Lung microvascular endothelial cell (primary cell): Measurements from ENCODE around the gene SELENOO. TPM values are rescaled to one million over a fixed set of nuclear protein-coding genes. Genes with fewer than 3 reads are reported as not detected.
A peak's percentile ranks its signal among the peaks of the same experiment; 100 is the strongest.
"Not testable (repeated sequence)": the region's sequence is repeated elsewhere in the genome, so short reads cannot be mapped to it uniquely, and the experiment has no call there.

Source experiments
- DNase-seq, 2 donors: peaks; one replicate each; pipeline versions ENCODE4 v3.0.0 to v3.0.0-alpha.2; 2010; ENCODE audit warnings: low read depth in 2 of 2
- total RNA-seq: library from RNA; depleted of rRNA; stranded (reverse); fragments of >200 nt; gene quantifications from 2 replicates; pipeline ENCODE4 v1.2.1, GENCODE V29; 2014

The SELENOO gene
- total RNA-seq, 1 donor from 2014 or later = 14.1 TPM

- no peak for DNase-seq
Observed at GRCh38 chr22:50198624-50199017, 2.2 kb upstream of the SELENOO start.

DNA sequence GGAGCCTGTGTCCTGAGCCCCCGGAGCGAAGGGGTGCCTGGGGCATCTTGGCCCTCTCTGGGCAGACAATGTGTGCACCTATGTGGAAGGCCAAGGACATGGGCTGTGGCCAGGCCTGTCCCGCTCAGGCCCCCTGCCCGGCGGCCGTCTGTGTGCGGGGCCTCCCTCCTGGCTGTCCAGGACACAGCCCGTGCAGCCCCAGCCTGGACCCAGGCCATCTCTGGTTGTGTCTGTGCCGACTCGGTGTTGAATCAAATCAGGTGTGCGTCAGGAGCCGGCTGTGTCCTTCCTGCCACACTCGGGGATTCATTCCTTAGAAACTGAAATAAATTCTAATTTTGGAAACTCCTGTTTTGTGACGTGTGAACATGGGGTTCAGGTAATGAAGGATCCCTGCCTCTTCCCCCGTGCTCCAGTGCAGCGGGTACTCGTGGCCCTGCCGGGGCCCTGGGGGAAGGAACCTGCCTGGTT lies 1.5 kb upstream of the SELENOO start:
- no peak for DNase-seq

GRCh38 chr22:50199829-50200460 lies 866 bp upstream of the SELENOO start:
- peak in 1 of 2 donors; percentile 27 for DNase-seq

DNA sequence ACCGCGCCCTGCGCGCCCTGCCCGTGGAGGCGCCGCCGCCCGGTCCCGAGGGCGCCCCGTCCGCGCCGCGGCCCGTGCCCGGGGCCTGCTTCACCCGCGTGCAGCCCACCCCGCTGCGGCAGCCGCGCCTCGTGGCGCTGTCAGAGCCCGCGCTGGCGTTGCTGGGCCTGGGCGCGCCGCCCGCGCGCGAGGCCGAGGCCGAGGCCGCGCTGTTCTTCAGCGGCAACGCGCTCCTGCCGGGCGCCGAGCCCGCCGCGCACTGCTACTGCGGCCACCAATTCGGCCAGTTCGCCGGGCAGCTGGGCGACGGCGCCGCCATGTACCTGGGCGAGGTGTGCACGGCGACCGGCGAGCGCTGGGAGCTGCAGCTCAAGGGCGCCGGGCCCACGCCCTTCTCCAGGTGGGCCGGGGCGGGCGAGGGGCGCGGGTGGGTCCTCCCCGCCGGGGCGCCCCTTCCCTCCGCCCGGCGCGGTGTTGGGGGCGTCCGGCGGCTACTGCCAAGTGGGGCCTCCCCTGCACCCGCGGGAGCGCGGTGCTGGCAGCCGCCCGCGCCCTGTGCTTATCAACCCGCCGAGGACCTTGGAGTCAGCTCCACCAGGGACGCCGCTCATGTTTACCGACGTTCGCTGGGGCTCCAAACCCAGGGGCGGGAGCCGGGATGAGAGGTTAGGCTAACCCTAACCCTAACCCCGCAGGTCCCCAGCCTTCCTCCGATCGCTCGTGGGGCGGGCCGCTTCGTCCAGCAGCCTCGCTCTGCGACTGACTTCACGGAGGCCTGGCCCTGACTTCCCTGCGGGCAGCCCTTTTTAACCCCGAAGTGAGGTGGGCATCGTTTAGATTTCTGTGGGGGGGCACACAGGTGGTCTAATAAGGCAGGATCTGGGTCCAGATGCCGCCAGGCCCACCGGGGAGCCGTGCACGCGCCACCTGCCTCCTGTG lies 649 bp downstream of the SELENOO start:
- peak; percentile 25 to 48 for DNase-seq

- no peak for DNase-seq
Observed at GRCh38 chr22:50202130-50202666, 1.4 kb downstream of the SELENOO start.

DNA sequence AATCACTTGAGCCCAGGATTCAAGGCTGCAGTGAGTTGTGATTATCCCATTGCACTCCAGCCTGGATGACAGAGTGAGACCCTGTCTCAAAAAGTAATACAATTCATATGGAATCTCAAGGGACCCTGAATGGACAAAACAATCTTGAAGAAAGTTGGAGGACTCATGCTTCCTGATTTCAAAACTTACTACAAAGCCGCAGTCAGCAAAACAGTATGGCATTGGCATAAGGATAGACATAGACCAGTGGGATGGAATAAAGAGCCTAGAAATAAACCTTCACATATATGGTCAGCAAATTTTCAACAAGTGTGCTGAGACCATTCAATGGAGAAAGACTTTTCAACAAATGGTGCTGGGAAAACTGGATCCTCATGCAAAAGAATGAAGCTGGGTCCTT lies 2.5 kb downstream of the SELENOO start:
- DNase-seq = no peak

- DNase-seq = no peak
Observed at GRCh38 chr22:50204571-50204970, 3.8 kb downstream of the SELENOO start.

GRCh38 chr22:50204998-50205397 lies 4.2 kb downstream of the SELENOO start:
- DNase-seq = not testable (repeated sequence)

DNA sequence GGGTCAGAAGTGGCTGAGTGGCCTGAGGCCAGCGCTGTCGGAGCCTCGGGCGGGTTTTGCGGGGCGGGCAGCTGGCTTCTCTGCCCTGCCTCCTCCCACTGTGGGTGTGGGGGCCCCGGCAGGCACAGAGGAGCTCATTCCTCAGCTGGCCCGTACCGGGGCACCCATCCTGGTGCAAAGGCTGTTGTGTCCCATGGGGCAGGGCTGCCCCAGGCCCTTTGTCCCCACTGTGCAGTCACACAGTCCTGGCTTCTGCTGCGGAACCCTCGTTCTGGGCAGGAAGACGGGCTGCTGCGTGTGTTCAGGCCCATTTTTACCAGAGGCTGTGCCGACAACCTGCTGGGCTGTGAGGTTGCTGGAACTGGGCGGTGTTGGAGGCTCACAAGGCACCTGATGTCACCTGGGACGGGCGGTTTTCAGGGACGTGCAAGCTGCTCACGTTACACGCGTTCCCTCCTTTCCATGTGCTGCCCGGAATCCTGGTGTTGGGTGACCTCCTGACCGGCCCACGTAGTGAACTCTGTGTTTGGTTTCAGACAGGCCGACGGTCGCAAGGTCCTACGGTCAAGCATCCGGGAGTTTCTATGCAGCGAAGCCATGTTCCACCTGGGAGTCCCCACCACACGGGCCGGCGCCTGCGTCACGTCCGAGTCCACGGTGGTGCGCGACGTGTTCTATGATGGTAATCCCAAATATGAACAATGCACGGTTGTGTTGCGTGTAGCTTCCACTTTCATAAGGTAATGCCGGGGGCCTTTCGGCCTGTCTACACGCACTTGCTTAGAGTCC lies 5.2 kb downstream of the SELENOO start:
- DNase-seq = no peak

DNA sequence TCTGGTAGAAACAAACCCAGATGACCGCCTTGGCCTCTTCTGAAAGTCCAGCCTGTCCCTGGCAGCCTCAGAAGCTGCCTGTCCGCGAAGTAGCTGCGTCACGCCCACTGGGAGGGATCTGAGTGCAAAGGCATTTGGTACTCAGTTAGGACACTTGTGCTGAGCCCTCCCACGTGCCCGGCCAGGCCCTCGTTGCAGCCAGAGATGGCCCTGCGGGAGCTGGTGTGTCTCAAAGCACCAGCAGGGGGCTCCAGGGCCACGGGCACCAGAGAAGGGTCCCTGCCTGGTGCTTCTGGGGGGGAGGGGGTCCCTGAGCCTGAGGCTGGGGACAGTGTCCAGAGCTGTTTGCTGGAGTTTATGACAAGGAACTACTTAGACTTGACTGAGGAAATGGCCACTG lies 5.8 kb downstream of the SELENOO start:
- DNase-seq = peak; percentile 29 to 55

- peak; percentile 57 to 84 for DNase-seq
Observed at GRCh38 chr22:50207383-50208140, 6.8 kb downstream of the SELENOO start.

GRCh38 chr22:50208430-50208938 lies 7.7 kb downstream of the SELENOO start:
- no peak for DNase-seq

GRCh38 chr22:50208939-50209892 lies 8.4 kb downstream of the SELENOO start:
- no peak for DNase-seq

DNA sequence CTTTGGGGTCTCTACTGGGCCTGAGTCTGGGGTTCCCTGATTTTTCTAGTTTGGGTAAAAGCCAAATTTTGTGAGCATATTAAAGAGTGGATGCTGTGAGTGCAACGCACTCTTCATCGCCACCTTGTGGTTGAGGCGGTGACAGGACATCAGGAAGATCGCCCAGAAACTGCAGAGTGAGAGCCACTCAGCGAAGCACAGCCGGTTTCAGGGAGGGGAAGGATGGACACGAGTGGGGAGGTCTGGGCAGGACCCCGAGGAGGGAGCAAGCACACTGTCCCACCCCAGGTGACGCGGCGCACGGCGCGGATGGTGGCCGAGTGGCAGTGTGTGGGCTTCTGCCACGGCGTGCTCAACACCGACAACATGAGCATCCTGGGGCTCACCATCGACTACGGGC lies 9.1 kb downstream of the SELENOO start:
- peak; percentile 69 to 76 for DNase-seq

- DNase-seq = no peak
Observed at GRCh38 chr22:50210378-50211139, 9.7 kb downstream of the SELENOO start.

DNA sequence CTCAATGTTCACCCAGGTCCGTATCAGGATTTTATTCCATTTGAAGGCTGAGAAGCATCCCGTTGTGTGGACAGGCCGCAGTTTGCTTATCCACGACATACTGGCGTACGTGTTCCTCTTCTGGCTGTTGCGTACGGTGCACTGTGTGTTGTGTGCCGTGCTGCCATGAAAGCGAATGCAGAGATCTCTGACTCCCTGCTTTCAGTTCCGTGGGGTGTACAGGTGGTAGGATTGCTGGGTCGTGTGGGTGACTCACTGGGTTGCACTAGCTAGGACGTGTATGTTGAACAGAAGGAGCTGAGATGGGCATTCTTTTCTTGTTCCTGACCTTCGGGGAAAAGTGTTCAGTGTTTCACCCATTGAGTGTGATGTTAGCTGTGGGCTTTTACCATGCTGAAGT lies 10.3 kb downstream of the SELENOO start:
- DNase-seq = no peak

DNA sequence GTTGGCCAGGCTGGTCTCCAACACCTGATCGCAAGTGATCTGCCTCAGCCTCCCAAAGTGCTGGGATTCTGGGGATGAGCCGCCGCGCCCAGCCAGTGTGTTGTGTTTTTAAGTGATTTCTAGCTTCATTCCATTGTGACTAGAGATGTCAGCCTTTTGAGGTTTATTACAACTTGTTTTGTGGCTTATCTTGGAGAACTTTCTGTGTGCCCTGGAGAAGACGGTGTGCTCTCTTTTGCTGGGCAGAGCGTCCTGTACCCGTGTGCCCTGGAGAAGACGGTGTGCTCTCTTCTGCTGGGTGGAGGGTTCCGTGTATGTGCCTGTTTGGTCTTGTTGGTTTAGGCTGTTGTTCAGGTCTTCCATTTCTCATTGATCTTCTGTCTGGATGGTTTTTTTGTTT lies 12.5 kb downstream of the SELENOO start:
- no peak for DNase-seq

DNA sequence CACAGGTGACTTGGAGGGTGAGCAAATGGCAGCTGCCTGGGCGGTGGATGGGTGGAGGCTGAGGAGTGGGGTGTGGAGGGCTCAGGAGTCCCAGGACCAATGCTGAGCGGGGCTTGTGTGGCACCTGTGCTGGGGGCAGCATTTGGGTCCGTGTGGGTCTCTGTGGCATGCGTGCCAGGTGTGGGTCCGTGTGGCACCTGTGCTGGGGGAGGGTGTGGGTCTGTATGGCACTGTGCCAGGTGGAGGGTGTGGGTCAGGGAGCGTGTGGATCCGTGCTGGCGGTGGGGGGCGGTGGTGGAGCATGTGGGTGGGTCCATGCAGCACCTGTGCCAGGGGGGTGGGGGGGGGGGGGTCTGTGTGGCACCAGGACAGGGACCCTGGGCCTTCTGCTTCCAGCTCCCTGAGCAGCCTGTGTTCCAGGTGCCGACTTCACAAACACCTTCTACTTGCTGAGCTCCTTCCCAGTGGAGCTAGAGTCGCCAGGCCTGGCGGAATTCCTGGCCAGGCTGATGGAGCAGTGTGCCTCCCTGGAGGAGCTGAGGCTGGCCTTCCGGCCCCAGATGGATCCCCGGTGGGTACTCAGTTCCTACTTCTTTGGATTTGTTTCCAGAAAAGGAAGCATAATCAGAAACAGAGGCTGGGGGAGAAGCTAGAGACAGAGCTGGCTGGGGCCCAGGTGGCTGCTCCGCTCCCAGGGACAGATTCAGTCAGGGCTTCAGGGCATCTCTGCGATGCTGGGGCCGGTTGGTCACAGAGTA lies 14.7 kb downstream of the SELENOO start:
- DNase-seq = no peak
